ENCODE measurements around the gene IFT22. TPM values are rescaled to one million over a fixed set of nuclear protein-coding genes. Genes with fewer than 3 reads are reported as not detected.
"Not testable (repeated sequence)": the region's sequence is repeated elsewhere in the genome, so short reads cannot be mapped to it uniquely, and the experiment has no call there.

Gene IFT22
- total RNA-seq, 2 donors from 2014 or later: 5.5 to 6.0 TPM

DNA sequence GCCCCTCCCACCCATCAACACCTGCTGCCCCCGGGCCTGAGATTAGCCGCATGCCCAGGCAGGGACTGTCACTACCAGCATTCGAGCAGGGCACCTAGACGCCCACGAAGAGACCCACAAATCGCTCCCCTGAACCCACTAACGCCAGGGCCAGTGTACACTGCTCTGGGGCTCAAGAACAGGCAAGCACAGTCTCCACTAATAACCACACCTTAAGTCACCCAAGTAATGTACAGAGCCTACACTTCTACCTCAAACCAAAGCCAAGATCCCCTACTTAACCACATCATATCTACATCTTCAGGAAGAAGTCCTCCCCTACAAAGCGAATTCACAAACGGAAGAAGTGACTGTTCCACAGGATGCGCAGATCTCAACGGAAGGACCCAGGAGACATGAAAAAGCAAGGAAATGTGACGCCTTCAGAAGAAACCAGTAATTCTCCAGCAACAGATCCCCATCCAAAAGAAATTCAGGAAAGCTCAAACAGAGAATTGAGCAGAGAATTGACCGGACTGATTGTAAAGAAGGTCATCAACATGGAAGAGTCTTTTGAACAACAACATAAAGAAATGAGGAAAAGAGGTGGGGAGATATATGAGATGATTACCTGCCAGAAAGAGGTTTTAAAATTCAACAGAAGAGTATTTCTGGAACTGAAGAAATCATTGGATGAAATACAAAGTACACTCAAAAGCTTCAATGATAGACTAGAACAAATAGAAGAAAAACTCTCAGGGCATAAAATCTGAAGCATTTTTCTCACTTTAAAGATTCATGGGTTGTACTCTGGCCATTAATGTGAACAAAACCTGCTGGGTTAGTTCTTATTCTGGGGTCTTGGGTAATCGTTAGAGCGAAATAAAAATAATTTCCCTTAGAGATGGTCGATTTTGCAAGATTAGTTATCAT, 20.9 kb downstream of the IFT22 start:
- Mint-ChIP-seq H3K4me3 (no peak overlapping the region), H3K4me1 (ENCODE audit: low read depth in 2 of 2) (peaks cover 0 to 7% of the 10 kb centered on the region in 2 donors), H3K9me3 (peaks cover 10% of the 10 kb centered on the region), H3K27ac (no peak overlapping the region), H3K36me3 (peaks cover 17% of the 10 kb centered on the region), H3K27me3 (peaks cover 31 to 40% of the 10 kb centered on the region in 2 donors)
- ATAC-seq (no peak), DNase-seq (ENCODE audit: low spot score) (no peak)

DNA sequence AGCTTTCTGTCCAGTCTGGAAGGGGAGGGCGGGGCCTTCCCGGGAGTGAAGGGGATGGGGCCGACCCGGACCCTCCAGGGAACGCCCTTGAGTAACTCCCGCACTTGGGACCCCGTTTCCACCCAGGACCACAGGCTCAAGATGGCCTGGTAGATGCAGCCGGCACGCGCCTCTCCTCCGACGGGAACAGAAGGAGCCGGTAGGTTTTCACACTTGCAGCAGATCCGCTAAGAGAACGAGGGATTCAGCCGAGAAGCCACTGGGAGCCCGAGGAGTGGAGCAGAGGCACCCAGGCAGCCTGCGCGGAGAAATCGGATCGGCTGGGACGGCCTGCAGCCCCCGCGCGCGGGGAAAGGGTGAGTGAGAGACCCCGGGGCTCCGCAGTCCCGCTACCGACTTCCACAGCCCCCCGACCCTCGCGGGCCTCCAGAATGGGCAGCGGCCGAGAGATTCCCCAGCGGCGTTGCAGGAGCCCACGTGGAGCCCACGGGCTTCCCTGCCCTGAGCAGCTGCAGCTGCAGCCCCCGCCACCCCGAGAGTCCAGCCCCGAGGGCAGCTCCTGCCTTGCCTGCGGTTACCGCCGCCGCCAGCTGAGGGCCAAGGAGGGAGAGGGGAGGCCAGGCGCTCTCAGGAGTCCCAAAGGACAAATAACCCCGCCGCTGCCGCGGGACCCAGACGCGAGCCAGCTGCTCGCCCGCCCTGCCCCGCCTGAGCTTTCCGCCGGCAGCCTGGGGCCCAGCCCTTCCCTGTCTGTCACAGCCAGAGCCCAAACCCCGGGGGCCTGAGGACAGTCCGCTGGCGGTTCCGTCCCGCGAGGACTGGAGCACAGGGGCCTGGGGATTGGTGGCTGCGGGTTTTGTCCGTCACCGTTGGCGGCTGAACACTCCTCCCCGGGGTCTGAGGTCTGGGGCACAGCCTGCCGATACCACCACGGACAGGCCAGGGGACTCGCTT, 21.8 kb downstream of the IFT22 start:
- peaks cover 0 to 7% of the 10 kb centered on the region in 2 donors for H3K4me1 Mint-ChIP-seq (ENCODE audit: low read depth in 2 of 2)

DNA sequence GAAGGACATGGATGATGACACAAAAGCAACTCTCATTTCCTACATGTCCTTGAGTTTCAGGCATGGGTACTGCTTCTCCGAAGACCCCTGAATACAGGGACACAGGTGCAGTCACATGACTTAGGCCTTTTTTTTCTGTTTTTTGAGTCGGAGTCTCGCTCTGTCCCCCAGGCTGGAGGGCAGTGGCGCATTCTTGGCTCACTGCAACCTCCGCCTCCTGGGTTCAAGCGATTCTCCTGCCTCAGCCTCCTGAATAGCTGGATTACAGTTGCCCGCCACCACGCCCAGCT, 26.8 kb downstream of the IFT22 start:
- no peaks in the 10 kb centered on the region for H3K9me3 Mint-ChIP-seq
- DNase-seq (ENCODE audit: low spot score): no peak
- H3K27me3 Mint-ChIP-seq: peaks cover 23 to 24% of the 10 kb centered on the region in 2 donors
- no peak overlapping the region for H3K4me3 Mint-ChIP-seq
- H3K36me3 Mint-ChIP-seq: no peaks in the 10 kb centered on the region
- peaks cover 9 to 10% of the 10 kb centered on the region in 2 donors for H3K4me1 Mint-ChIP-seq (ENCODE audit: low read depth in 2 of 2)
- no peak for ATAC-seq
- H3K27ac Mint-ChIP-seq: no peak overlapping the region

More for the DNA sequence above, 21.8 kb downstream of the IFT22 start:
- H3K27me3 Mint-ChIP-seq: peaks cover 30 to 38% of the 10 kb centered on the region in 2 donors
- ATAC-seq (no peak), DNase-seq (ENCODE audit: low spot score) (no peak)
- no peak overlapping the region for H3K4me3 Mint-ChIP-seq
- peaks cover 17% of the 10 kb centered on the region for H3K36me3 Mint-ChIP-seq
- peaks cover 10% of the 10 kb centered on the region for H3K9me3 Mint-ChIP-seq
- H3K27ac Mint-ChIP-seq: no peak overlapping the region

DNA sequence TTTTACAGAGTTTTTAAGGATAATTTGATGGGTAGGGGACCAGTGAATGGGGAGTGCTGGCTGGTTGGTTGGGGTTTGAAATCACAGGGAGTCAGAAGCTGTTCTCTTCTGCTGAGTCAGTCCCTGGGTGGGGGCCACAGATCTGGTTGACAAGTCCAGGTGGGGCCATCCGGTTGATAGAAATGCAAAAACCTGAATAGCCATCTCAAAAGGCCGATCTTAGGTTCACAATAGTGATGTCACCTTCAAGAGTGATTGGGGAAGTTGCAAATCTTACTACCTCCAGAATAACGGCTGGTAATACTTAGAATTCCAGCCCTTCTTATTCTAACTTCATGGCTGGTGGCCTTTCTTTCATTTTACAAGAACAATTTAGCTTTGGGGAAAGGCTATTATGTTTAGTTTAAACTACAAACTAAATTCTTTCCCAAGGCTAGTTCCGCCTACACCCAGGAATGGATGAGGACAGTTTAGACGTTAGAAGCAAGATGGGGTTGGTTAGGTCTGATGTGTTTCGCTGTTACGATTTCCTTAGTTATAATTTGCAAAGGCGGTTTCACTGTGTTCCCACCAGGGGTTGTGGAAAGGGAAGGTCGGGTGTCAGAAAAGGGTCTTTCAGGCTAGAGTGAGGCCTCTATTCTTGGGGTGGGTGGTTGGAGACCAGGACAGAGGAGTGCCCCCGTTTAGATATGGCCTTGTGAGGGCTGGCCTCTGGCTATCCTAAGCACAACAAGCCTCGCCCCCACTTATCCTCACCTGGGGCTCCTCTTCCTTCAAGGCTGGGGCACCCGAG, 27.4 kb downstream of the IFT22 start:
- Mint-ChIP-seq H3K27me3 (peaks cover 21 to 23% of the 10 kb centered on the region in 2 donors), H3K36me3 (no peaks in the 10 kb centered on the region), H3K27ac (no peak overlapping the region), H3K4me1 (ENCODE audit: low read depth in 2 of 2) (peaks cover 13 to 15% of the 10 kb centered on the region in 2 donors), H3K4me3 (no peak overlapping the region), H3K9me3 (no peaks in the 10 kb centered on the region)
- ATAC-seq: no peak
- no peak for DNase-seq (ENCODE audit: low spot score)

DNA sequence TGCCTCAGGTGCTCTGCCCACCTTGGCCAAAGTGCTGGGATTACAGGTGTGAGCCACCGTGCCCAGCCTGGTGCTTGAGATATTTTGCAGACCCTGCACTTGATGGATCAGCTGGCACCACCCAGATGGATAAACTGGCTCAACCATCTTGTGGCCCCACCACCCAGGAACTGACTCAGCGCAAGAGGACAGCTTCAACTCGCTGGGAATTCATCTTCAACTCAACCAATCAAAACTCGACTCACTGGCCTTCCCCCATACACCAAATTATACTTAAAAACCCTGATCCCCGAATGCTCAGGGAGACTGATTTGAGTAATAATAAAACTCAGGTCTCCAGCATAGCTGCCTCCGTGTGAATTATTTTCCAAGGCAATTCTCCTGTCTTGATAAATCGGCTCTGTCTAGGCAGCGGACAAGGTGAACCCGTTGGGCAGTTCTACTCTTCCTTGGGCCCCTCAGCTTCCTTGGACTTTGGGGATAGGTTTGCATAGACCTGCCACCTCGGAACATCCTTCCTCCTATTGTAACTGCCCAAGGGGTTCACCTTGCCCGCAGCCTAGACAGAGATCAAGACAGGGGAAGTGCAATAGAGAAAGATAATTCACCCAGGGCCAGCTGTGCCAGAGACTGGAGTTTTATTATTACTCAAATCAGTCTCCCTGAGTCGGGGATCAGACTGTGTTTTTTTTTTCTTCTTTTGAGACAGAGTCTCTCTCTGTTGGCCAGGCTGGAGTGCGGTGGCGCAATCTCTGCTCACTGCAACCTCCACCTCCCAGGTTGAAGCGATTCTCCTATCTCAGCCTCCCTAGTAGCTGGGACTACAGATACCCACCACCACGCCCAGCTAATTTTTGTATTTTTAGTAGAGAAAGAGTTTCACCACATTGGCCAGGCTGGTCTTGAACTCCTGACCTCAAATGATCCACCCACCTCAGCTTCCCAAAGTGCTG, 28.3 kb downstream of the IFT22 start:
- H3K36me3 Mint-ChIP-seq; H3K9me3 Mint-ChIP-seq; ATAC-seq; H3K27ac Mint-ChIP-seq; H3K4me3 Mint-ChIP-seq; DNase-seq (ENCODE audit: low spot score): not testable (repeated sequence)
- peaks cover 21 to 23% of the 10 kb centered on the region in 2 donors for H3K27me3 Mint-ChIP-seq
- peaks cover 13 to 15% of the 10 kb centered on the region in 2 donors for H3K4me1 Mint-ChIP-seq (ENCODE audit: low read depth in 2 of 2)

DNA sequence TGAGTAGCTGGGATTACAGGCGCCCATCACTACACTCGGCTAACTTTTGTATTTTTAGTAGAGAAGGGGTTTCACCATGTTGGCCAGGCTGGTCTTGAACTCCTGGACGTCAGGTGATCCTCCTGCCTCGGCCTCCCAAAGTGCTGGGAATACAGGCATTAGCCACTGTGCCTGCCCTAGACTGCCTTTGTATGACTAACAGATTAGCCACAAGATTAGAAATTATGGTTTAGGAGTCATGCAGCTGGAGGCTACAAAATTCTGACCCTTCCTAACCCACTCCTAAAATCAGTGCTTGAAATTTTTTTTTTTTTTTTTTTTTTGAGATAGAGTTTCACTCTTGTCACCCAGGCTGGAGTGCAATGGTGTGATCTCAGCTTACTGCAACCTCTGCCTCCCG, 29.0 kb downstream of the IFT22 start:
- not testable (repeated sequence) for DNase-seq (ENCODE audit: low spot score); H3K27ac Mint-ChIP-seq; H3K9me3 Mint-ChIP-seq; H3K4me3 Mint-ChIP-seq; ATAC-seq; H3K36me3 Mint-ChIP-seq
- H3K4me1 Mint-ChIP-seq (ENCODE audit: low read depth in 2 of 2): peaks cover 13 to 15% of the 10 kb centered on the region in 2 donors
- peaks cover 15 to 20% of the 10 kb centered on the region in 2 donors for H3K27me3 Mint-ChIP-seq

DNA sequence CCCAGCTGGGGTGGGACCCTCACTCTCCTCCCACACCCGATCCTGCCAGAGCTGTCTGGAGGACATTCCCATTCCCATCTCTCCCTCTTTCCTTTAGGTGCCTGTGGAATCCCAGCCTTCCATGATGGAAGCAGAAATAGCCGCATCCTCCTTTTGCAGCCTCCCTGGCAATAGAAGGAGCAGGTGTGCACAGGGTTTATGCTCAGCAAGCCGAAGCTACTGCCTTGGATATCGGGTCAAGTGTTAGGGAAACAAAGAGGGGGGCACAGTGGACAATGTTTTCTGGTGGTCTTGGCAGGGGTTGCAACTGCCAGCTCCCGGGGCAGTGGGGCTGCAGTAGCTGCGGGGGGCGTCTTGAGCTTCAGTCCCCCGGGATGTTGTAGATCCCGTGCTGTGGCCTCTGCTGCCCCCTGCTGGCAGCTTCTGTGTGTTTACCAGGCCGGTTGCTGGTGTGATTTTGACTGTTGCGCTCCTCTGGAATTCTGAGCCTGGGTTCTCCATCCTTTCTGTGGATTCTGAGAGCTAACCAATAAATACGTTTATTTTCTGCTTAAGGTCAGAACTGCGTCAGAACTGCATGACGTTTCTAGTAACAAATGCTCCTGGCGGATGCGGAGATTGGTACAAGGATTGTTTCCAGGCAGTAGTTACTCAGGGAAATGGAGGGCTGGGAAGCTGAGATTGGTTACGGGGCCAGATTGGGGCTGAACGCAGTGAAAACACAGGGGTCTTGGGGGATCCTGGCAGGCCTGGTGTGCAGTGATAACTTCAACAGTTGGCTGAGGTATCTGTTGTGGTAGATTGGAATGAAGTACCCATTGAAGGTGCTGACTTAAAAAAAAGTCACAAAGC, 31.2 kb downstream of the IFT22 start:
- not testable (repeated sequence) for DNase-seq (ENCODE audit: low spot score); H3K27ac Mint-ChIP-seq; H3K9me3 Mint-ChIP-seq; H3K36me3 Mint-ChIP-seq
- H3K4me1 Mint-ChIP-seq (ENCODE audit: low read depth in 2 of 2): peaks cover 22 to 24% of the 10 kb centered on the region in 2 donors
- peak; percentile 55 to 70 for ATAC-seq
- peak overlapping the region; percentile 44 for H3K4me3 Mint-ChIP-seq
- H3K27me3 Mint-ChIP-seq: peaks cover 9 to 16% of the 10 kb centered on the region in 2 donors

DNA sequence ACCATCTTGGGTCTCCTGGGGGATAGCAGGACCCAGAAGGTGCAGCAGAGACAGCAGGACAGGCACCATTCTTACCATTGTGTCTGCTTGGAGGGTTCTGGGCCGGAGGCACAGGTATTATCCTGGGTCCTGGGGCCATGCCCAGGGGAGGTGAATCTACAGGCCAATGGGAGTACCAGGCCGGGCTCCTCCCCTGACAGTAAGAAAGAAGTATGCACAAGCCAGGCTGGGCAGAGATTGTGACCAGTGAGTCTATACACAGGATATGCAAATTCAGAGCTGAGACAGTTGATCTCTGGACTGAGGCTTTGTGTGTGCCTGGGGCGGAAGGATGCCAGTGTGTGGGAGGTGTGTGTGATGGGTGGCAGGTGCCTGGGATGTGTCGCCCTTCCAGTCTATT, 31.9 kb downstream of the IFT22 start:
- DNase-seq (ENCODE audit: low spot score); H3K36me3 Mint-ChIP-seq; H3K9me3 Mint-ChIP-seq: not testable (repeated sequence)
- peak; percentile 83 to 87 for ATAC-seq
- Mint-ChIP-seq H3K27me3 (peaks cover 9 to 16% of the 10 kb centered on the region in 2 donors), H3K27ac (peak overlapping the region; percentile 32 to 35), H3K4me3 (peak overlapping the region; percentile 44), H3K4me1 (ENCODE audit: low read depth in 2 of 2) (peaks cover 22 to 24% of the 10 kb centered on the region in 2 donors)

DNA sequence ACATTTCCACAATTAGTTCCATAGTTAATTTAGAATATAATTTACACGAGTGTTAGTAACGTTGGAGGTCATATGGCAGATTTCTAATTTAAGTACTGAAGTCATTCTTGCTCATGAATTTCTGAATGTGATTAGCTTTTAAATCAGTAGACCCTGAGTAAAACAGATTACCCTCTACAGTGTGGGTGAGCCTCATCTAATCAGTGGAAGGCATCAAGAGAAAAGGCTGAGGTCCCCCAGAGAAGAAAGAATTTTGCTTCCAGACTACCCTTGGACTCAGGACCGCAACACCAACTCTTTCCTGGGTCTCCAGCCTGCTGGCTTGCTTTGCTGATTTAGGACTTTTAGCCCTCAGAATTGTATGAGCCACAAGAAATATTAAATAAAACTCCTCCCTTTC, 33.2 kb downstream of the IFT22 start:
- Mint-ChIP-seq H3K27ac (no peak overlapping the region), H3K4me3 (no peak overlapping the region), H3K4me1 (ENCODE audit: low read depth in 2 of 2) (peaks cover 22 to 24% of the 10 kb centered on the region in 2 donors), H3K27me3 (peaks cover 9 to 10% of the 10 kb centered on the region in 2 donors), H3K36me3 (no peaks in the 10 kb centered on the region), H3K9me3 (no peaks in the 10 kb centered on the region)
- DNase-seq (ENCODE audit: low spot score) (no peak), ATAC-seq (no peak)

DNA sequence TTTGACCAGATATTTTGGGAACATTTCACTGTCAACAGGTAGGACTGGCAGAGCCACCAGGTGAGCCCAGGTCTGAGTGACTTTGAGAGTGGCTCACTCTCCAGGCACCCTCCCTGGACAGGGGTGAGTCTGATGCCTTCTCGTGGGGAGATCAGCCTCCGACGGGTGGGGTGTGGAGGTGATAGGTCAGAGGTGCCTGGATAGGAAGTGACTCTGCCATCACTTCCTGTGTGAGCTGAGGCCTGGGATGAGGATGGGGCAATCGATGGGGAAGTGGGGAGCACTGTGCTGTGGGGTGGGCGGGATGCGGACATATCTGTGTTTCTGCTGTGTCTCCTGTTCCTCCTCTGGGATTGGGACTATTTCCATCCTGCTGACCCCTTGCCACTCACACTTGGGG, 34.6 kb downstream of the IFT22 start:
- DNase-seq (ENCODE audit: low spot score) (no peak), ATAC-seq (peak in 1 of 2 donors; percentile 21)
- Mint-ChIP-seq H3K4me3 (no peak overlapping the region), H3K36me3 (no peaks in the 10 kb centered on the region), H3K4me1 (ENCODE audit: low read depth in 2 of 2) (peaks cover 30 to 32% of the 10 kb centered on the region in 2 donors), H3K9me3 (no peaks in the 10 kb centered on the region), H3K27ac (no peak overlapping the region), H3K27me3 (peaks cover 6 to 9% of the 10 kb centered on the region in 2 donors)

DNA sequence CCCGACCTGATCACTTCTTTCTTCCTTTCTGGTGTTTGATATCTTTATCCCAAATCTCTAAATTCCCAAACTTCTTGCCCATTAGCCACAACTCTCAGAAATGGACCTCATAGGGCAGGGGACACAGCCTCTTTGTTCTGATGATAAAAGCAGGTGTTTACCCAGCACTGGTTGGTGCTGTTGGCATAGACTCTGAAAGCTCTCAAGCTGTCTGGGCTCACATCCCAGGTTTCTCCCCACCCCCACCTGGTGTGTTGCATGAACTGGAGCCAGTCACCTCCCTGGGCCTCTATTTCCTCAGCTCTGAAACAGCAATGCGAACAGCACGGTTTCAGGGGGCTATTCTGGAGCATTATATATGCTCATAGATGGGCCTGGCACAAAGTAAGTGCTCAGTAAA, 35.7 kb downstream of the IFT22 start:
- not testable (repeated sequence) for H3K27me3 Mint-ChIP-seq; DNase-seq (ENCODE audit: low spot score); ATAC-seq; H3K27ac Mint-ChIP-seq; H3K36me3 Mint-ChIP-seq; H3K9me3 Mint-ChIP-seq; H3K4me3 Mint-ChIP-seq
- peaks cover 30 to 32% of the 10 kb centered on the region in 2 donors for H3K4me1 Mint-ChIP-seq (ENCODE audit: low read depth in 2 of 2)

DNA sequence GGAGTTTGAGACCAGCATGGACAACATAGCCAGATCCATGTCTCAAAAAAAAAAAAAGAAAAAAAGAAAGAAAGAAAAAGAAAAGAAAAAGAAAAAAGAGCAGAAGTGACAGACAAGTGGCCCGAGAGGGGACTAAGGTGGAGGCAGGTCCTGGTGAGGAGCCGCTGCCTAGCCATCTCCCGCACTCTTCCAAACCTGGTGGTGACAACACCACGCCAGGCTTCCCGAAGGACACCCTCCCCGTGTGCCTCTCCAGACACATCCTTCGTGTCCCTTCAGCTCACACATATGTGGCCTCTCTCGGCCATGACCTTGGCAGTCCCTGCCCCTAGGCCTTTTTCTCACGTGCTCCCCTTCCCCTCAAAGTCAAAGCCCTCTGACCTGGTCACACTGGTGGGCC, 36.4 kb downstream of the IFT22 start:
- DNase-seq (ENCODE audit: low spot score) (no peak), ATAC-seq (no peak)
- H3K9me3 Mint-ChIP-seq: no peaks in the 10 kb centered on the region

More for the DNA sequence above, 36.4 kb downstream of the IFT22 start:
- Mint-ChIP-seq H3K4me1 (ENCODE audit: low read depth in 2 of 2) (peaks cover 25 to 26% of the 10 kb centered on the region in 2 donors), H3K36me3 (no peaks in the 10 kb centered on the region), H3K4me3 (no peak overlapping the region), H3K27me3 (peaks cover 0 to 2% of the 10 kb centered on the region in 2 donors), H3K27ac (no peak overlapping the region)
